HK-2 (cell line): Measurements from ENCODE around the gene CTAG1B.
"Not testable (repeated sequence)": the region's sequence is repeated elsewhere in the genome, so short reads cannot be mapped to it uniquely, and the experiment has no call there.

Experiments used
- DNase-seq: peaks from one replicate; pipeline ENCODE4 v3.0.0-alpha.2; 2018; ENCODE audit not compliant: unreplicated experiment

Gene CTAG1B

DNA sequence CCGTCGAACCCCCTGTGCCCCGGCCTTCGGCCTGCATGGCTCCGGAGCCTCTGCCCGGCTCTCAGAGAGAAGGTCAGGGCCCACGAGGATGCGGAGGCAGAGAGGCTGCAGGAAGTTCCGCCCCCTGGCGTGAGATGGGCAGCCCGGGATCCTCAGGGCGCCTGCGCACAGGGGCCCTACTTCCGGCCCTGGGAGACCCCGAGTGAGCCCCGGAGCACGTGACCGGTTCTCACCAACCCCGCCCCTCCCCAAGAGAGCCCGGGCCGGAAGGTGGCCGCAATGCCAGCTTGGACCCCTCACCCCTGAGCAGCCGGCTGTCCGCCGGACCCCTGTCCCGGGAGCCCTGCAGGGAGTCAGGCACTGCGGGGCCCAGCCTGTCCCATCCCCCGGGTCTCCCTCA, at the start of gene CTAG1B:
Gene CTAG1B, minus strand, starts transcription at position 101 of the 400 bp plus-strand sequence. Its CDS starts 64 bp downstream, at position 37.
- not testable (repeated sequence) for DNase-seq

DNA sequence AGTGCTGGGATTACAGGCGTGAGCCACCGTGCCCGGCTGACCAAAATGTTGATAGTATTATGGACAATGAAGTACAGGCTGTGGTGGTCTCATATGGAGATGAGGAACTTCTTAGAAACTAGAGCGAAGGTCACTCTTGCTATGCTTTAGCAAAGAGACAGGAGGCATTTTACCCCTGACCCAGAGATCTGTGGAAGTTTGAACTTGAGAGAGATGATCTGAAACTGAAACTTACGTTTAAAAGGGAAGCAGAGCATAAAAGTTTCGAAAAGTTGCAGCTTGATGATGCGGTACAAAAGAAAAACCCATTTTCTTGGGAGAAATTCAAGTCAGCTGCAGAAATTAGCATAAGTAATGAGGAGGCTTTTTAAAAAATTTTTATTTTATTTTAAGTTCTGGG, 42.8 kb upstream of the CTAG1B start:
- DNase-seq = no peak

DNA sequence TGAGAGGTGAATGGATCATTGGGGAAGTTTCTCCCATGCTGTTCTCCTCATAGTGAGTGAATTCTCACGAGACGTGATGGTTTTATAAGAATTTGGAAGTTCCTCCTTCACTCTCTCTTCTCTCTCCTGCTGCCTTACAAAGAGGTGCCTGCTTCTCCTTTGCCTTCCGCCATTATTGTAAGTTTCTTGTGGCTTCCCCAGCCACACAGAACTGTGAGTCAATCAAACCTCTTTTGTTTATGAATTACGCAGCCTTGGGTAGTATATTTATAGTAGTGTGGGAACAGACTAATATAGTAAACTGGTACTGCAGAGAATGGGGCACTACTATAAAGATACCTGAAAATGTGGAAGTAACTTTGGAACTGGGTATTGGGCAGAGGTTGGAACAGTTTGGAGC, 42.1 kb upstream of the CTAG1B start:
- DNase-seq = no peak

DNA sequence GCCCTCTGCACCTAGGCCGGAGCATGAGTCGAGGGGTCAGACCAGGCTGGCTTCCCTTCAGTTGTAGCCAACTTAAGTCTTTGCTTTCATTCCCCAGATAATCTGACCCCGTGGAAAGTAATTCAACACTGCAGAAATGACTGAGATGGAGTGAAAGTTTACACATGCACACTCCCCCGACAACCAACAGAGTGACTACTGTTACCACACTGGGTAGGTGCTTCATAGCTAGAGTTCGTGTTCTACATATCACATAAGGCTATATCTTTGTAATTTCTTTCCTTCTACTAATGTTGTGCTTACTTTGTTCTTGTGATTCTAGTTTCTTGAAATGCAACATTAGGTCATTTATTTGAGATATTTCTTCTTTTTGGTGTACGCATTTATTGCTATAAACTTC, 41.5 kb upstream of the CTAG1B start:
- DNase-seq = no peak

DNA sequence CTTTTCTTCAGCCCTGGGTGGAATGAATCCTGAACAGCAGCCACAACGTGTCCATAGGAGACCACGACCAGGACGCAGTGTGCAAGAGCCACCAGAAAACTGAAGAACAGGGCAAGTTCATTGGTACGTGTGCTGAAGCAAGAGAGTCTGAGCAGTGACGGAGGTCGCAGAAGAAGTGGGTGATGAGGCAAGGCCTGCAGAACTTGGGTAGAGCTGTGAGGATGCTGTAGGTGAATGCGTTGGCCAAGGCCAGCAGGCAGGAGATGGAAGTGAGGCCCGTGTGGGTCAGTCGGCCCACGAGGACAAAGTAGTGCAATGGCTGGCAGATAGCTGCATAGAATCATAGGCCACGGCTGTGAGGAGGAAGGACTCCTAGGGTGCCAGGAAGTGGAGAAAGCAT, 39.9 kb upstream of the CTAG1B start:
- no peak for DNase-seq

DNA sequence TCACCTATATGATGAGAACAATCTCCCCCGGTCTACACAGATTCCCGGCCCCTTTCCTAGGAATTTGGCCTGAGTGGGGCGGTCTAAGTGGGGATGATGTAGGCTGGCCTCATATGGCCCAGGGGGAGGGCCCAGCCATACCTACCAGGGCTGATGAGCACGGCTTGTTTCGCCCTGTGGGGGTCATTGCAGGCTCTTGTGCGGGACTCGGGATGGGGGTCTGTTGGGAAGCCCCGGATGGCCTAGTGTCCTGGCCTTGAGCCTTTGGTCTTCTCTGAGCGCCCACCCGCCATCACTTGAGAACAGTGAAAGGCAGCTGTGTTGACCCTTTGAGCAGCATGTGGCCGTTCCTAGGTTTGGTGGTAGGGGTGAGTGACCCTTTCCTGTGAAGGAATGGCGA, 39.1 kb upstream of the CTAG1B start:
- DNase-seq = no peak

DNA sequence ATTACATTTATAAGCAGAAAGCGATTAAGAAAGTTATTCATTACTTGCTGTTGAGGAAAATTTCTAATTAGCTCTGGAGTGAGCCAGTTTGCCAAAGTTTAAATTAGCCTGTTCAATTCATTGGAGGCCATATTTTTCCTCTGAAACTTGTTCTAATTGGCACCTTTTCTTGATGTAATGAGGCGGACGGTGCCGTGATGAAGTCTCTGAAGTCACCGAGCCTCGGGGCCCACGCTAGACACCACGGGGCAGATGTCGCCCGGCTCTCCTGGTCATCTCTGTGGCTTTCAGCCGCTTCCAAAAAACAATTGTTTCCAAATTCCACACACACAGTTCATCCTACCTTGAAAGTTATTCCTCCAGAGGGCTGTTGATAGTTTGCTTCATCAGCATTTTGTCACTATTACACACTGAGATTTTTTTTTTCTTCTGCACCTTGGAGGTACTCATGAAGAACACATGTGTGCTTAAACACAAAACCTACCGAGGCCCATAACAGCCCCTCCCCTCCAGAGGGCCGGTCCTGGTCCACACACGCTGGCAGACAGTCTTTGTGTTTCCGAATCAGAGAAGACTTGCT, 38.2 kb upstream of the CTAG1B start:
- no peak for DNase-seq

DNA sequence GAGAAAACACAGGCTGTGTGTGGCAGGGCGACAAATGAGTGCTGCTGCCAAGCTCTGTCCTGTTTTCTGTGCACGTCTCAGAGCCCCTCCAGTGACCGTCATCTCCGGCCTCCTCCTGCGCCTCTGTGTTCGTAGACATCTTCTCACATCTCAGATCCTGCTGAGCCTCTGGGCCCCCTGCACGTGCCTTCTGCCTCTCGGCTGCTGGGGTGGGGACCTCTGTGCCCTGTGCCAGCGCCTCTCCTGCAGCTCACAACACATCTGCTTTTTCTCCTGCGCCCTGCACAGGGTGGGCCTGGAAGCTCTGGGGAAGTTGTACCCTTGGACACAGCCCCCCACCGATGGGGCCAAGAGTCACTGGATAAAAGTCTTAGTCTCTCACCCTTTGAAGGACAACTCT, 36.7 kb upstream of the CTAG1B start:
- DNase-seq = no peak

DNA sequence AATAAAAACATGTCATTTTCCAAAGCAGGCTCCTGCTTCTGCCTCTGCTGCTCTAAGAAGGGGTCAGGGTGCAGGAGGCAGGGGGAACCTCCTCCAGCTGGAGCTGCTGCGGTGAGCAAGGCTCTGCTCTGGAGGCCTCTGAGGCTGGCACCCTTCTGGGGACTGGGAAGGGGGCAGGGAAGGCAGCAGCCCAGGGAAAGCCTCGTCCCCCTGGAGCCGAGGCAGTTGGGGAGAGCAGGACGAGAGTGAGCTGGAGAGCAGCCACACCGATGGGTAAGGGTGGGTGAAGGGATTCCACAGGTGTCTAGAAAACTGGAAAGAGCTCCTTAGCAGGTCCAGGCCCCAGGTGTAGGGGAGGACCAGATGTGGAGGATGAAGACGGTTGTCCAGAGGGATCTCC, 36.3 kb upstream of the CTAG1B start:
- no peak for DNase-seq

DNA sequence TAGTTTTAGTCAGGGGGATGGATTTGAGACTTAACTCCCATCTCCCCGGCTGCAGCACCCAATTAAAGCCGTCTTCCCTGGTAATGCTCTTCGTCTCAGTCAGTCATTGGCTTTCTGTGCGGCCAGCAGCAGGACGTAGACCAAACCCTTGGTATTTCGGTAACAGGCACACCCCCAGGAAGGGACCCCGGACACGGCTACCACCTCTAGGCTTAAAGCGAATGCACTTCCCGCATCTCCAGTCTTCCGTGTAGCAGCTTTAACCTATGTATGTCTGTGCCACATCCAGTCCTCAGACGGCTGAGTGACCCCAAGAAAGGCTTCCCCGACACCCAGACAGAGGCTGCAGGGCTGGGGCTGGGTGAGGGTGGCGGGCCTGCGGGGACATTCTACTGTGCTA, 35.8 kb upstream of the CTAG1B start:
- no peak for DNase-seq

DNA sequence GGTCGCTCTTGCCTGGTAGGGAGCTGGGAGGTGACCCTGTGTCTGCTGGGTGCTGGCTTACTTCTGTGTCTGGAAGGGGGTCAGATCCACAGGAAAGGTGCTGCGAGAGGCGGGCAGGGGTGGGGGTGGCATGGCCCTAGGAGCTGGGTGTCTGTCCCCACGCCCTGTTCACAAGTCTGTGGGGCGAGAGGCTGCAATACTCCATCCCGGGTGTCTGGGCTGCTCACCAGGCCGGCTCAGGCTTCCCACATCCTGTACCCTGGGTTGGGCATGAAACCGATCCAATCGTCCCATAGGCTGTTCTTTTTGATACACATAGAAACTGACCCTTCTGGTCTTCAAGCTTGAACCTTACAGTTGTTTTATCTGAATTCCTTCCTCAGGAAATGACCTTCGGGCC, 35.3 kb upstream of the CTAG1B start:
- no peak for DNase-seq

DNA sequence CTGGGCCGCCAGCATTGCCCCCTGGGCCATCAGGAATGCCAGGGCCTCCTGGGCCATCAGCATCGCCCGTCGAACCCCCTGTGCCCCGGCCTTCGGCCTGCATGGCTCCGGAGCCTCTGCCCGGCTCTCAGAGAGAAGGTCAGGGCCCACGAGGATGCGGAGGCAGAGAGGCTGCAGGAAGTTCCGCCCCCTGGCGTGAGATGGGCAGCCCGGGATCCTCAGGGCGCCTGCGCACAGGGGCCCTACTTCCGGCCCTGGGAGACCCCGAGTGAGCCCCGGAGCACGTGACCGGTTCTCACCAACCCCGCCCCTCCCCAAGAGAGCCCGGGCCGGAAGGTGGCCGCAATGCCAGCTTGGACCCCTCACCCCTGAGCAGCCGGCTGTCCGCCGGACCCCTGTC, 34.3 kb upstream of the CTAG1B start, which contains the start of gene CTAG2:
Gene CTAG2, minus strand, starts transcription at position 167 of the 400 bp plus-strand sequence. Its CDS starts 64 bp downstream, at position 103.
- DNase-seq = not testable (repeated sequence)

DNA sequence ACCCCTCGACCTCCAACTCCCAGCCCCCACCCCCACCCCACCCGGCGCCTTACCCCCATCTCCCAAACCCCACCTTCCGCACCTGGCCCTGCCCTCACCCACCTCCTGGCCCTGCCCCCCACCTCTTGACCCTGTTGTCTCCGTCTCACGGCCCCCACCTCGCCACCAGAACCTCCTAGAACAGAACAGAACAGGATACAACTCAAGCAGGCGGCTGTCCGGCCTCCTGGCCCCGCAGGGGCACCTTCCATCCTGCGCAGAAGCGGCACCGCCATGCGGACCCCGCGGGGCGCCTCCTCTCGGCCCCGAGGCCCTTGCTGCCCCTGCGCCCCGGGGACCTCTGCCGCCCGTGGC, 33.9 kb upstream of the CTAG1B start:
- no peak for DNase-seq

DNA sequence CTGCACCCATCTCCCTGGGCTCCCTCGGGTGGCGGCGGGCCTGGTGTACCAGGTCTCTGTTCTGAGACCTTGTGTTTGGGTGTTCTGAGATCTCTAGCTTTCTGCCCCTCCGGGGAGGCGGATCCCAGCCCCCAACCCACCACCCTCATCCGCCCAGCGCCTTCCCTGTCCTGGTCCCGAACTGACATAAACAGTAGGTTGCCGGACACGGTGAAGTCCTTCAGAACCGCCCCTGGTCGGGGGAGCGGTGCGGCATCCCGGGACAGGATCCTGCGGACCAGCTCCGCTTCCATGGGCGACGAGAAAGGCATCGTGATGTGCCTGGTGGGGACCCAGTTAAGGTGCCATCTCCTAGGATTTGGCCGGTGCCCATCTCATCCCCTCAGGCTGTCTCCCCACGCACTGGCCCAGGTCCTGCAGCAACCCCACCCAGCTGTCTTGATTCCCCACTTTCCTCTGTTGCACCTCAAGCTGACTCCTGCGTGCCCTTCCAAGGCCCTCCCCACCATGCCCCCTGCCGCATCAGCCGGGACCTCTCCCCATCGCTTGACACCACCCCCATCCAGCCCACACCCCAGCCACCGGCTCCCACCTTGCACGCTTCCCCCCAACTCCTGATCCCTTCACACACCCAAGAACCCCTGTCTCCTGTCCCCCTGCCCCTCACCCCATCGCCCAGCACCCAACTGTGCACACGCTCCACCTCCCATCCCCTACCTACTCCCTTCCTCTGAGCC, 33.4 kb upstream of the CTAG1B start:
- no peak for DNase-seq

DNA sequence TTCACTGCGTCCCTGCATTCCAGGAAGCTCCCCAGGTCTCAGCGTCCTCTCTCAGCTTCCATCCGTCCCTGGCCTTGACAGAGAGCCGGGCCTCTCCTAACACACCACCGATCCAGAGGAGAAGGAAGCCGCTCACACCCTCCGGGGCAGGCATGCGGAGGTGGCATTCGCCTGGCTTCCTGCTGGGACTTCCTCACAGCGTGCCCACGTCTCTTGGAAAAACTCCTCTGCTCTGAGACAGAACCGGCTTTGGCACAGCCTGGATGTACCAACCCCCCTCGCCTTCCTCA, 31.1 kb upstream of the CTAG1B start:
- no peak for DNase-seq

DNA sequence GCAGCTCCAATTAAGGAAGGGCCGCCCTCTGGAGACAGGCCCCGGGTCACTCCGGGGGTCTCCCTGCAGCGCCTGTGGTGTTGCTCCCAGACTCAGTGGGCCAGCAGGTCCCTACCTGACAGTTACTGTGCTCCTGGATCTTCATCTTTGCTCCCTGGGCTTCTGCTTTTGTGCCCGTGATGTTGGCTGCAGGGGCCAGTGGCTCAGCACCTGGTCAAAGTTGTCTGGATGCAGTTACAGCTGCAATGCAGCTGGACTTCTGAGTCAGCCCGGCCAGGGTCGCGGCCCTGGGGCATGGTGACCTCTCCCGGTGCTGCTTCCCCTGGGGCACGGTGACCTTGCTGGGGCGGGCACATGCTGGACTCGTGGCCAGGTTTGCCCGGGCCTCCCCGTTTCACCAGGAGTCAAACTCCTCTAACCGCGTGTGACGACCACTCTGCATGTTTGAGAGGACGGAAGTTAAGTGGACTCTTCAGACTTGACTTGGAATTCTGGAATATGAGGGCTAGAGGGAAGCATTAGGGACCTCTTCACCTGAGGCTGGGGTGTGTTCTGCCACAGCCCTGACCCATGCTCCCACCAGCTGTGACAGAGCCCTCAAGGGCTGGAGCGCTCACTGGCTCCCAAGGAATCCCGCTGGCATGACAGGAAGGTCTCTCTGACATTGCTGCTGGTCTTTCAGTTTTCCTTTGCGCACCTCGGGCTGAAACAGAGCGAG, 30.6 kb upstream of the CTAG1B start:
- DNase-seq = no peak

DNA sequence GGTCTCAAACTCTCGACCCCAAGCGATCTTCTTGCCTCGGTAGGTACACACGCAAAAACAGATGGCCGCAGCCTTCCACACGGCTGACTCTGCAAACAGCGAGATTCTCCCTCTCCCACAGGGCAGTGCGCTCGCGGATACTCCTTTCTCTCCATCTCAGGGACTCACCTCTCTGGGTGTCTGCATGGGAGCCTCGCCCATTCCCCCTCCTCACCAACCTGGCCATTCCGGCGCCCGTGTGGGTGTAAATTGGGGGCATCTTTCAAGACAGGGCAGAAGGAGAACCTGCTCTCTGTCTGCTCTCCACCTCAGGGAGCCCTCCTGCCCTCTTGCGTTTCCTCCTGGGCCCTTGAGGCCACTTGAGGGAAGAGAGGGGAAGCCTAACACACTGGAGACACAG, 29.8 kb upstream of the CTAG1B start:
- DNase-seq = no peak

DNA sequence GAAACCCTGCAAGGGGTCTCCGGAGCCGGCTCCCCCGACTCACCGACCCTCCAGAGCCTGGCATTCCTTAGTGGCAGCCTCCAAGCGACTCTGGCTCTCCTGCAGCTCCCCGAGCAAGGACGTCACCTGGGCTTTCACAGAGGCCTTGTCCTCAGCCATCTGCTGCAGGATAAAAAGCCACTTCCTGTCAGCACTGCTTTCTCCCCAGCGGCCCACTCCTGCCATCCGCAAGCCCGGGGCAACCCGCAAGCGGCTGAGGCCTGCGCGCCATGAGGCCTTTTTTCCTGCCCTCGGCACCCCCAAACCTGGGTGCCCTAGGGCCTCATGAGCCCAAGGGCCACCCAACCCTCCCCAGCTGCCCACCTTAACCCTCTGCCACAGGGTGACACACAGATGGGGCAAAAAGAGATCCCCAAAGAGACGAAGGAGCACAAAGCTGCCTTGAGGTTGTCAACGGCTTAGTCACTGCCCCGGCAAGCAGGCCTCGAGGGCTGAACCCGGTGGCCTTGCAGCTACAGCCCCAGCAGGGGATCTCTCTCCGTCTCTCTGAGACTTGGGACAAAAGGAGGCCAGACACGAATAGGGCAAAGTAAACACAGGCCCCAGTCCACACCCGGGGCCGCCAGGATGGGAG, 26.8 kb upstream of the CTAG1B start:
- DNase-seq = not testable (repeated sequence)

DNA sequence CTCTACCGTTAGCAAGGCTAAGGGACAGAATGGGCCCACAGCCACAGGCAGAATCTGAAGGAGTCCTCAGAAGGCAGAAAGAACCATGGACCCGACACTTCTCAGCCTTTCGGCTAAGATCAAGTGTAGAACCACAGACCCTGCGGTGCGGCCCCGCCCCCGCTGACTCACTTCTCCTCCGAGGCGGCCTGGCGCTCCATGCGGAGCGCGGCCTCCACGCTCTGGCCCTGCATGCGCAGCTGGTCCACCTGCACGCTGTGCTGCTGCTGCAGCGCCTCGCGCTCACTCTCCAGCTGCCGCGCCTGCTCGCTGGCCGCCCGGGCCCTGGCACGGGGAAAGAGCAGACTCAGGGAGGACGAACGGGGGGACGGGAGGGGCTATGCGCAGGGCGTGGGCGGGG, 24.6 kb upstream of the CTAG1B start:
- DNase-seq = not testable (repeated sequence)

DNA sequence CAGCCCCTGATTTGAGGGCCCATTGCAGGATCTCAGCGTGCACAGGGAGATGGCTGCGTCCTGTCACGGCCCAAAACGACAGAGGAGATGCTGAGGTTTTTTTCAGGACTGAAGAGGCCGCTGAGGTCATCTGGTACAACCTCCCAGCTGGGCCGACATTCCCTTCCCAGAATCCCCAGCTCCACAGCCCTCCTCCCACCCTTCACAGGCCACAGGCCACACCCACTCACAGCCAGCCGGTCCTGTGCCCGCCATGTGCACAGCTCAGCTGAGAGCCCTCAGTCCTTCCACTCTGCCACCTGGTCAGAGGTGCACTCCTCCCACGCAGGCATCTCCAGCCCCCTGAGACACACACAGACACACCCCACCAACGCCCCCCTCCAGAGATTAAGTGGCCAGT, 22.7 kb upstream of the CTAG1B start:
- DNase-seq = not testable (repeated sequence)

DNA sequence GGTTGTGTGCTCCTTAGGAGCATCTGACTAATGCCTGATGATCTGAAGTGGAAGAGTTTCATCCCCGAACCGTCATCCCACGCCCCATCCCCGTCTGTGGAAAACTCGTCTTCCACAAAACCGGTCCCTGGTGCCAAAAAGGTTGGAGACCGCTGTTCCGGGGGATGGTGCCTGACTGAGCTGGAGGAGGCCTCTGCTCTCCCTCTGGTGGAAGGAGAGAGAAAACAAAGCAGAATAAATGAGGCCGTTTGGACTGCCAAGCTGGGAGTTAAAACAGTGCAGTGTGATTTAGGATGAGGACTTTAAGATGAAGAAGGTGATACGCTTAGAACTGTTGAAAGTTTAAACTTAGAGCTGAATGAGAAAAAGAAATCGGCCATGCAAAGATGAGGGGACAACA, 14.6 kb upstream of the CTAG1B start:
- DNase-seq = not testable (repeated sequence)

DNA sequence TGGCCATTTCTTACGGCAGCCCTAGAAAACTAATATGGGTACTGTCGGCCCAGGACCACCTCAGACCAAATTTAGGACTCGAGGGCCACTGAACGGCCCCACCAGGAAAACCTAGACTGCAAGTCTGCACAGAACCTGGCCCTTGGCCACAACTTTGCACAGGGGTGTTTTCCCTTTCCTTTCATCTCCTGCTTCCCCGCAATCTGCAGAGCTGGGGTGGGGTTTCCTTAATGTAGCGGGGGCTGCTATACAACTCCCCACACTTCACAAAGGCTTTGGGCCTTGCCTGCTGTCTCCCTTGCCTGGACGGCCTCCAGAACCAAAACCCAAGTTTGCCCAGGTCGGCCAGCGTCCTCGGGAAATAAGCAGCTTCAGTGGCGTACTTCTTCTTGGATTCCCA, 11.9 kb upstream of the CTAG1B start:
- not testable (repeated sequence) for DNase-seq

DNA sequence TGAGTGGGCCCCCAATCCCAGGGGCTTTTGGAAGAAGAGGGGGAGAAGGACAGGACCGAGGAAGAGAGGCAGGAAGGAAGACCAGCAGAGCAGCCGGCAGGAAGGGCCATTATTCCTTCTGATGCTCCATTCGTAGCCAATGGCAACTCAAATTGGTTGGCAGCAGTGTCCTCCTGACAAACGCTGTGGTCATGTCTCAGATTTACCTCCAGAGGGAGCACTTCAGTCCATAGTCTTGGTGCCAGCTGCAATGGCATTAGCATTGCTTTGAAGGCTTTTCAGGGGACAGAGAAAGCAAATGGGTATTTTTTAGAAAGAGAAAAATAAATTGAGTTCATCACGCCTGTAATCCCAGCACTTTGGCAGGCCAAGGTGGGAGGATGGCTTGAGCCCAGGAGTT, 9.9 kb upstream of the CTAG1B start:
- not testable (repeated sequence) for DNase-seq
